Brain pericyte (primary cell): ENCODE data around the gene IL17RD.

ENCODE experiments used
- DNase-seq: peaks from one replicate; pipeline ENCODE4 v3.0.0-alpha.2; 2012; ENCODE audit warnings: low read depth, low spot score

Gene IL17RD

GRCh38 chr3:57164657-57165573, at the start of gene IL17RD:
TSS of gene IL17RD (minus strand) at chr3:57165353. CDS start at chr3:57165286, 67 bp downstream.
- DNase-seq, result no peak

GRCh38 chr3:57206423-57206822, 41.3 kb upstream of the IL17RD start:
- no peak for DNase-seq

DNA sequence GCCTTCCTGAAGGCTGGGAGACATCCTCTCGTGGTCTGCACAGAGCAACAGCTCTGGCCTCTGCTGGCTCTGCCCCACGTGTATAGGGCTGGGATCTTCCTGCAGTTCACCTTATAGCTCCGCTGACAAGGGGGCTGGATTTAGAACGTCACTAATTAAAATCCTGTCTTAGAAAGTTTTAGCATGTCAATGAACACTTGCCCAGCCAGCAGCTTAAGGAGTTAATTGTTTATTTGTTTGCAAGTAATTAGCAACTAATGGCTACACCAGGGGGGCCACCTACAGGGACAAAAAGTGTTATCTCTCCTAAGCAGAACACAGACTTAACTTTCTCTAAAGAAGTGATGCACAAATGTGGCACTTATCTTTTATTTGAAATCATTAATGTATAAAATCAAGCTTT, 34.7 kb upstream of the IL17RD start, which contains the start of gene HESX1:
Gene HESX1 (minus strand): TSS at position 84 of the 403 bp plus-strand sequence. CDS start 60 bp downstream, at position 24.
- no peak for DNase-seq

DNA sequence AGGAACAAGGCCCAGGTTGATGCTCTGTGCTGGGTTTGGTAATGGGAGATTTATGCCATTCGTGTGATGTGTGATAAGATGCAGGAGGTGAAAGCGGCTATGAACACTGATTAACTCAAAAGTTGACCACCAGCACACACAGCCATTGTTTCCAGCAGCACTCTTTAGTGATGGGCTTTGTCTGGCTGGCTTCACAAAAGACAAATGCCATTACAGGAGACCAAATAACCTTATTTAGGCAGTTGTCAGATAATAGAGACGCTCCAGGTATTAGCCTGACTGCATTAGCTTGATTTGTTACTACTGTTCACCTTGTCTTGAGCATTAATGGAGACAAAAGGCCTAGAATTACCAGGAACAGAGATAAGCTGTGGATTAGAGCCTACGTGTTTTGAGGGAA, 29.5 kb upstream of the IL17RD start:
- DNase-seq, result no peak

DNA sequence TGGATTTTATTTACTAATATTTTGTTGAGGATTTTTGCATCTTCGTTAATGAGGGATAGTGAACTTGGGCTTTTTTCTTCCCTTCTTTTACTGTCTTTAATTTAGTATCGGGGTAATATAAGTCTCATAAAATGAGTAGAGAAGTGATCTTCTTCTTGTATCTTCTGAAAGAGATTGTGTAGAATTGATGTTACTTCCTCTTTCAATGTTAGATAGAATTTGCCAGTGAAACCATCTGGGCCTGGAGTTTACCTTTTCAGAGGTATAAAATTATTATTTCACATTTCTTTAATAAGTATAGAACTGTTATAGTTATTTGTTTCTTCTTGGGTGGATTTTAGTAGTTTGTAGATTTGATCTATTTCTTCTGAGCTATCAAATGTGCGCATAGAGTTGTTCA, 26.9 kb upstream of the IL17RD start:
- DNase-seq, result no peak

DNA sequence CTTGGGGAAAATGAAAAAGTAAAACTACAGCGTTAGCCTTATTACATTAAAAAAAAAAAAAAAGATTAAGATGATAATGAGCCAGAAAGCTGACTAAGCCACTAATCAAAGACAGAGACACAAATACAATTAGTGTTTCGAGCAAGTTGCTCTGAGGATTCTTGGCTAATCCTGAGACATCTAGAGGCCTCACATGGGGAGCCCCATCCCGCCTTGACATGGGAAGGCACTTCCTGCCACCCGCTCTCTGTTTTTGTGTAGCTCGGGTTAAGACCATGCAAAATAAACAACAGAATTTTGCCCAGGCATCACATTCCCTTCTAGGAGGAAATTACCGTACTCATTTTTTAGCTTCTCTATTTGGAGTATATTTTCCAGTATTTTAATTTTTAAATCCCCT, 19.4 kb upstream of the IL17RD start:
- no peak for DNase-seq

DNA sequence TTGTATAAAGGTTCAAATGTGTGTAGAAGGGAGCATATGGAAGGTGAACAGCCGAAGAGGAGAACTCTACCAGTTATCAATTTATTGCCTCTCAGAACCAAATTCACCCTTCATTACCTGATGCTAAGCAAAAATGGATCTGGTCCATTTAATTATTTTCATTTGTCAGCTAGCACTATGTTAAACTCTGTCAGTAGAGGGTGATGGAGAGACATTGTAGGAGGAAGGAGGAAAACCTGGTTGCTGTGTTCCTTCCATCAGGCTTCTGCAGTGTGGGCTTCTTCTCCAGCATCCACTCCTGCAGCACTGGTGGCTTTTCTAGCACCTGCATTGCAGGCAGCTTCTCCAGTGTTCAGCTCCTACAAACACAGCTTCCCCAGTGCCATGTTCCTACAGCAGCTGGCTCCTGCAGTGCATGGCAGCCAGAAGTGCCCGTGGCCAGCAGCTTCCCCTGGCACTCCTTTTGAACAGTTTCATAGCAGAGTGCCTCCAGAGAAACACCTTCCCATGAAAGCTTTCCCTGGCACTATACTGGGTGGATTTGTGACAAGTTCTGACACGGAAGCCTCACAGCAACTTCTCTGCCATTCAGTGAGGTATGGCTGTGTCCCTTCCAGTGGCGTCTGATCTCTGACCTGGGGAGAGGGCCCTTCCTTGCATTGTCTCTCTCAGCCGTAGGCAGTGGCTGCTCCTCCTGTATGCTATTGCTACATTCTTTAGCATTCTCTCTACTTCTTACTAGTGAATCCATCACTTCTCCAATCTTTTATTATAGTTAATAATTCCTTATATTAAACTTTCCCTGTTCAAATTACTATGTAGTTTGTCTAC, 14.6 kb upstream of the IL17RD start:
- DNase-seq, result no peak

- no peak for DNase-seq
These were observed 10.9 kb upstream of the IL17RD start for GRCh38 chr3:57176045-57176444.

GRCh38 chr3:57173687-57174086, 8.5 kb upstream of the IL17RD start:
- DNase-seq, result no peak

- DNase-seq, result no peak
These were observed 5.8 kb upstream of the IL17RD start for GRCh38 chr3:57170946-57171345.

DNA sequence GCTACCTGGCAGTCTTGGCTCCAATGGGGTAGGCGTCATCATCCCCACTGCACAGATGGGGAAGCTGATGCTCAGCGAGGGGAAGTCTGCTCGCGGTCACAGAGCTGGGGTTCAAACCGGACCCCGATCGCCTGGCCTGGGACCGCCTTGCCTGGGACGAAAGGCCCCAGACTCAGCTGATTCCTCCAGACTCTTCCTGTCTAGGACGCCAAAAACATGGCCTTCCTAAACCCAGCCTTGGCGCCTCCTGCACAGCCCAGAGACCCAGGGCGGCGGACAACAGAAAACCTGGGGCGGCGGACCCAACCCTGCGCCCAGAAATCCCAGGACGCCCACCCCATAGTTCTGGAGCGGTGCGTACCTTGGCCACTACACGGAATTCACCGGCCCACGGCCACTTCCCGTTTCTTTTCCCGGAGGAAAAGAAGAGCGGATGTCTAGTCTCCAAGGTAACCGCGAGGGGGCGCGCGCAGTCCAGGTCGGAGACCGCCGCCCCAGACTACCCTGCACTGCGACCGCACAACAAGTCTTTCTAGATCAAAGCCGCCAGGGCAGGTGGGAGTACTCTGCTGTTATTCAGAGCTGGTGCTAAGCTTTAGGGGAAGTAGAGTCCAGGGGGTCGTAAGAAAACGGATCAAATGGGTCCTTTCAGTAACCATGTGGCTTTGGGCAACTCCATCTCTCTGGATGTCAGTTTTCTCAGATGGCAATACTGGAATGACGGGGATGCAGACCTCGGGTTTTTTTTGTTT, 4.9 kb upstream of the IL17RD start:
- no peak for DNase-seq

GRCh38 chr3:57169108-57169507, 4.0 kb upstream of the IL17RD start:
- no peak for DNase-seq

DNA sequence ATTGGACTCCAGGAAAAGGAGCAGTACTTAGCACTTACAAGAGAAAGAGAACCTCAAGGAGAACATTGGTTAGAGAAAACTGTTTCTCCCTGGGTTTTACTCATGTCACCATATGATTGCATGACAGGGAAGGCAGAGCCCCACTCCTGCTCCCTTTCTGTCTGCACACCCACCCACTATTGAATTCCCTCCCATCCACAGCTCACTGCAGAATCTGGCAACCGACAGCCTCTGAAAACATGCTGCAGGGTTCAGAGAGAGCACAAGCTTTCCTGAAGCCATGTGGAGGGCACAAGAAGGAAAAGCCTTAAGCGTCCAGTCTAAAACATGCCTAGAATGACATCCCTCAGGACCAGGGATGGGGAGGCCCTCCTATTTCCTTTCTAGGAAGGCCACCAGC, 3.0 kb upstream of the IL17RD start:
- DNase-seq, result no peak

- no peak for DNase-seq
These were observed 1.5 kb upstream of the IL17RD start for GRCh38 chr3:57166660-57167059.

DNA sequence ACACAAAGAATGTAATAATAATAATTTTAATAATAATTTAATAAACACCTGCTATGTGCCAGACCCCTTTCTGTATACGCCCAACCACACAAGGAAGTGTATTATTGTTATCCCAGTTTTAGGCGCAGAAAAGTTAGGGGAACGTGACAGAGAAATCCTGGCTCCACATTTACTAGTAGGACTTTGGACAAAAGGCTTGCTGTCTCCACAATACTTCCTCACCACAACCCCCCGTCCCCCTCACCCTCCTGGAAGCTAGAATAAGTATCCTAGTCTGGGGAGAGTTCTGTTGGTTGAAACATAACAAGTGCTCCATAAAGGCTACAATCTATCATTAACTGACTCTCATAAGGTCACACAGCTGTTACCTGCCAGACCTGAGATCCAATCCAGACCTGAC, 488 bp upstream of the IL17RD start:
- DNase-seq, result no peak

DNA sequence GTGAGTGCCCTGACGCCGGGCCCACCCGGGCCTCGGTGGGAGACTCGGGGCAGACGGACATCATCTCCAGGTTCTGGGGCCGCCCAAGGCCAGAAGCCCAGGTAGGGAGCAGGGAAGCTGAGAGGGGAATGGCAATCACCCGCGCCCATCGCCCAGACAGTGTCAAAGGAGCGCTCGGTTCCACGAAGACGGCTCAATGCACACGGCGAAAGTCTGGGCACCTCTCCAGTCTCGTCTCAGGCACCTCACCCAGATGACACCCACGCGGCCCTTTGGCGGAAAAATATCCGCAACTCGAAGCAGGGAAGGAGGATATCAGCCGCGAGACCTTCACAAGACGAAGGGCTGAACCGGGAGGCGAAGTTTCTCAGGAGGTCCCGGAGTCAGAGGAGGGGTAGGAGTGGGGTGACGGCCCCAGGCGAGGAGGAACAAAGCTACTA, 916 bp downstream of the IL17RD start:
- DNase-seq, result no peak

DNA sequence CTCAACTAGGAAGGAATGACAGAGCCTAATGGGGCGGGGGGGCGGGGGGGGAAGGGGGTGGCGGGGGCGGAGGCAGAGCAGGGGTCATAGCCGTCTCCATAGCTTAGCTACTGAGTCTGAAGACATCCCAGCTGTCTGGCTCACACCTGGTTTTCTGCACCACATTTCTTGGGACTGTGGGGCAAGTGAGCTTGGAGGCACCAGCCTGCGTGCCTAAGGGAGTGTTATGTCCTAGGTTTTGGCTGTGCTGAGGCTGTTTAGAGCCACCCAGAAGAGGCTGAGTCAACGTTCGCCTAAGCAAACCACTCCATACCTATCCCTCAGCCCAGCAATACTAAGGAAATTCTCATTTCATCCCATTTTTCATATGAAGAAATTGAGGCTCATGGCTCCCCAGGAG, 1.4 kb downstream of the IL17RD start:
- no peak for DNase-seq

GRCh38 chr3:57161915-57162314, 3.2 kb downstream of the IL17RD start:
- DNase-seq, result no peak

DNA sequence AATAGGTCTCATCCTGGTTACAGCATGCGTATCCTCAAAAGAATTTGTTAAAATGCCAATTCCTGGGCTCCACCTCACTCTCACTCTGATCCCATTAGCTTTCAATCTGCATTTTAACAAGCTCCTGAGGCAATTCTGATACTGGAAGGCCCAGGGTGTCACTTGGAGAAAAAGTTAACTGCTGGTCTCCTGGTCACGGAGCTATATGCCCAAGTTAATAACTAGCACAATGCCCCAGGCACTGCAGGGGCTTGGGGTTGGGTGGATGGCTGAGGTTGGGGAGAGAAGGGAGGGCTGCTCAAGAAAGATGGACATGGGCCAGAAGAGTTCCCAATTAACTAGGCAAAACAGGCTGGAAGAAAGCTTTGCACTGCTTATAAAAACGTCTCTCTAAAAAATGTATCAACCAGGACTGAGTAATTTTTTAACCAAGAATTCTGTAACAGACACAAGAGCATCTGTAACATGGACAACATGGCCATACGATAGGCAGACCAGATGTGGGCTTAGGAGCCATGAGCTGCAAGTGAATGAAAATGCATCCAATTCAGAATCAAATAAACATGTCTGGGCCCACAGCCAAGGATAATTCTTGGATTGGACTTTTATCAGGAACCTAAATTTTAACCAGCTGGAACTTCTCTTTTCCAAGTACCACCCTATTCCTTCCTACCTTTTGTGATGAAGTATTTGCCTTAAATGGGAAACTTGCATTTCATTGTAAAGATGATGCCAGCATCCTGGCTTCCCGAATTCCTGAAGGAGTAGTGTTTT, 4.2 kb downstream of the IL17RD start:
- no peak for DNase-seq

DNA sequence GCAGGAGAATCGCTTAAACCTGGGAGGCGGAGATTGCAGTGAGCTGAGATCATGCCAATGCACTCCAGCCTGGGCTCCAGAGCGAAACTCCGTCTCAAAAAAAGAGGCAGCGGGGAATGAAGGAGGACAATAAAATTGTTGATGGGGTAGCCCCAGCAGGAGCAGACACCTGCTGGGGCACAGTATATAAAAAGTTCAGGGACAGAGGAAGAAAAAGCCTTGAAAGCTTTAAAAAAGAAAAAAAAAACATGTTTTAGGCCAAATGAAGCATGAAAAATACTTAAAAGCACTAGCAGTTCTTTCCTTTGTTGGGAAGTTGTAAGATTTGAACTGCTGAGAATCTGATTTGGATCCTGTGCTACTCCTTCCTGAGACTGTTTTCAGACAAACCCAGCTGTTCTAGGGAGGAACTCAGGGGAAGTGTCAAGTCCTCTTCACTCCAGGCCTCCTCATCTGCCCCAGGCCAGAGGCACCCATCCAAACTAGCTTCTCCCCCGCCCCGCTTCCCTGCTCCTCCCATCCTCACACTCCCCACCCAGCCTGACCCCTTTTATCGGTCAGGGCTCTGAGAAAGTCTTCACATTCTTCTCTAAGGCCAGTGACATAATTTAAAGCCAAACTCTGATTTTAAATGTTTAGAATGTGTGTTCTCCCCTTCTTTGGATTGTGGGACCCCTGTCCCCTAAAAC, 4.9 kb downstream of the IL17RD start:
- no peak for DNase-seq
